IPS-20b (cell line): ENCODE results near the gene ANKS1A.

Source experiments
- H3K27ac ChIP-seq: one replicate; pipeline ENCODE4 v1.5.1; 2013; ENCODE audit warnings: low read length
- H3K27me3 ChIP-seq: 2 replicates; pipeline ENCODE4 v1.6.1; 2013; ENCODE audit warnings: mild to moderate bottlenecking, low read length, inconsistent platforms; ENCODE audit not compliant: insufficient read depth
- H3K36me3 ChIP-seq: 2 replicates; pipeline ENCODE4 v1.6.1; 2013; ENCODE audit warnings: low read depth, mild to moderate bottlenecking, inconsistent platforms, low read length, moderate library complexity; ENCODE audit not compliant: insufficient read depth
- H3K4me1 ChIP-seq: 2 replicates; pipeline ENCODE4 v1.6.1; 2013; ENCODE audit warnings: mild to moderate bottlenecking, control low read depth, inconsistent platforms, low read length, moderate library complexity; ENCODE audit not compliant: insufficient read depth
- H3K4me3 ChIP-seq: 2 replicates; pipeline ENCODE4 v1.5.1; 2013; ENCODE audit warnings: mild to moderate bottlenecking, low read length, inconsistent platforms
- H3K9ac ChIP-seq: 2 replicates; pipeline ENCODE4 v1.6.1; 2013; ENCODE audit warnings: low read depth, mild to moderate bottlenecking, inconsistent platforms, low read length, moderate library complexity
- H3K9me3 ChIP-seq: 2 replicates; pipeline ENCODE4 v1.6.1; 2013; ENCODE audit warnings: mild to moderate bottlenecking, low read depth, low read length, inconsistent platforms; ENCODE audit not compliant: insufficient read depth

Gene ANKS1A

GRCh38 chr6:34947561-34947960 is 58.5 kb downstream of the ANKS1A start:
- Histone ChIP-seq H3K27ac (no peak overlapping the region), H3K9me3 (no peaks in the 10 kb centered on the region), H3K4me3 (no peak overlapping the region), H3K9ac (no peak overlapping the region), H3K36me3 (no peaks in the 10 kb centered on the region), H3K4me1 (peaks cover 11% of the 10 kb centered on the region), H3K27me3 (no peaks in the 10 kb centered on the region)

- Histone ChIP-seq H3K9me3 (no peaks in the 10 kb centered on the region), H3K27me3 (no peaks in the 10 kb centered on the region), H3K36me3 (no peaks in the 10 kb centered on the region), H3K4me1 (peaks cover 15% of the 10 kb centered on the region), H3K4me3 (no peak overlapping the region), H3K27ac (no peak overlapping the region), H3K9ac (no peak overlapping the region)
Measured at GRCh38 chr6:34949636-34950035, 60.6 kb downstream of the ANKS1A start.

- Histone ChIP-seq H3K27me3 (no peaks in the 10 kb centered on the region), H3K27ac (no peak overlapping the region), H3K4me1 (peaks cover 15% of the 10 kb centered on the region), H3K9ac (no peak overlapping the region), H3K4me3 (no peak overlapping the region), H3K9me3 (no peaks in the 10 kb centered on the region), H3K36me3 (no peaks in the 10 kb centered on the region)
Measured at GRCh38 chr6:34950849-34951248, 61.8 kb downstream of the ANKS1A start.

- Histone ChIP-seq H3K9ac (no peak overlapping the region), H3K9me3 (no peaks in the 10 kb centered on the region), H3K36me3 (no peaks in the 10 kb centered on the region), H3K27me3 (no peaks in the 10 kb centered on the region), H3K4me1 (peaks cover 15% of the 10 kb centered on the region), H3K27ac (no peak overlapping the region), H3K4me3 (no peak overlapping the region)
Measured at GRCh38 chr6:34951731-34952130, 62.7 kb downstream of the ANKS1A start.

GRCh38 chr6:34953061-34954025 is 64.3 kb downstream of the ANKS1A start:
- Histone ChIP-seq H3K4me1 (peaks cover 15% of the 10 kb centered on the region), H3K4me3 (no peak overlapping the region), H3K36me3 (no peaks in the 10 kb centered on the region), H3K9me3 (no peaks in the 10 kb centered on the region), H3K27me3 (no peaks in the 10 kb centered on the region), H3K9ac (no peak overlapping the region), H3K27ac (no peak overlapping the region)

GRCh38 chr6:34955442-34955841 is 66.4 kb downstream of the ANKS1A start:
- Histone ChIP-seq H3K4me3 (no peak overlapping the region), H3K9me3 (no peaks in the 10 kb centered on the region), H3K27me3 (no peaks in the 10 kb centered on the region), H3K9ac (no peak overlapping the region), H3K27ac (no peak overlapping the region), H3K36me3 (no peaks in the 10 kb centered on the region; the same call in 1 of the 2 replicates), H3K4me1 (peaks cover 15% of the 10 kb centered on the region)

- H3K9ac ChIP-seq = no peak overlapping the region
- H3K4me1 ChIP-seq = peaks cover 3% of the 10 kb centered on the region; the same call in 1 of the 2 replicates
- no peak overlapping the region for H3K27ac ChIP-seq
Measured at GRCh38 chr6:34957231-34957783, 68.3 kb downstream of the ANKS1A start.

GRCh38 chr6:34958734-34959133 is 69.7 kb downstream of the ANKS1A start:
- H3K27ac ChIP-seq = no peak overlapping the region
- no peak overlapping the region for H3K4me3 ChIP-seq
- H3K27me3 ChIP-seq = no peaks in the 10 kb centered on the region
- no peaks in the 10 kb centered on the region for H3K9me3 ChIP-seq
- no peak overlapping the region for H3K9ac ChIP-seq
- H3K36me3 ChIP-seq = no peaks in the 10 kb centered on the region; the same call in 1 of the 2 replicates
- H3K4me1 ChIP-seq = no peaks in the 10 kb centered on the region

More at GRCh38 chr6:34957231-34957783, 68.3 kb downstream of the ANKS1A start:
- no peaks in the 10 kb centered on the region for H3K9me3 ChIP-seq
- no peaks in the 10 kb centered on the region; the same call in 1 of the 2 replicates for H3K36me3 ChIP-seq
- H3K27me3 ChIP-seq = no peaks in the 10 kb centered on the region
- H3K4me3 ChIP-seq = no peak overlapping the region

GRCh38 chr6:34959224-34959623 is 70.2 kb downstream of the ANKS1A start:
- H3K36me3 ChIP-seq = no peaks in the 10 kb centered on the region; the same call in 1 of the 2 replicates
- no peak overlapping the region for H3K27ac ChIP-seq
- no peaks in the 10 kb centered on the region for H3K9me3 ChIP-seq
- no peaks in the 10 kb centered on the region for H3K27me3 ChIP-seq
- no peaks in the 10 kb centered on the region for H3K4me1 ChIP-seq
- no peak overlapping the region for H3K4me3 ChIP-seq
- H3K9ac ChIP-seq = no peak overlapping the region

GRCh38 chr6:34961082-34961481 is 72.0 kb downstream of the ANKS1A start:
- Histone ChIP-seq H3K4me1 (no peaks in the 10 kb centered on the region), H3K4me3 (no peak overlapping the region)

GRCh38 chr6:34961574-34961973 is 72.5 kb downstream of the ANKS1A start:
- Histone ChIP-seq H3K9me3 (no peaks in the 10 kb centered on the region), H3K27me3 (no peaks in the 10 kb centered on the region), H3K4me1 (no peaks in the 10 kb centered on the region), H3K36me3 (no peaks in the 10 kb centered on the region; the same call in 1 of the 2 replicates), H3K4me3 (no peak overlapping the region), H3K27ac (no peak overlapping the region), H3K9ac (no peak overlapping the region)

More at GRCh38 chr6:34961082-34961481, 72.0 kb downstream of the ANKS1A start:
- Histone ChIP-seq H3K36me3 (no peaks in the 10 kb centered on the region; the same call in 1 of the 2 replicates), H3K9me3 (no peaks in the 10 kb centered on the region), H3K9ac (no peak overlapping the region), H3K27me3 (no peaks in the 10 kb centered on the region), H3K27ac (no peak overlapping the region)

GRCh38 chr6:34964564-34964963 is 75.5 kb downstream of the ANKS1A start:
- Histone ChIP-seq H3K36me3 (peaks cover under 1% of the 10 kb centered on the region; the same call in 1 of the 2 replicates), H3K27ac (no peak overlapping the region), H3K27me3 (no peaks in the 10 kb centered on the region), H3K4me1 (no peaks in the 10 kb centered on the region), H3K9me3 (no peaks in the 10 kb centered on the region), H3K4me3 (no peak overlapping the region), H3K9ac (no peak overlapping the region)
